ENCODE measurements around the gene SCUBE1.

DNA sequence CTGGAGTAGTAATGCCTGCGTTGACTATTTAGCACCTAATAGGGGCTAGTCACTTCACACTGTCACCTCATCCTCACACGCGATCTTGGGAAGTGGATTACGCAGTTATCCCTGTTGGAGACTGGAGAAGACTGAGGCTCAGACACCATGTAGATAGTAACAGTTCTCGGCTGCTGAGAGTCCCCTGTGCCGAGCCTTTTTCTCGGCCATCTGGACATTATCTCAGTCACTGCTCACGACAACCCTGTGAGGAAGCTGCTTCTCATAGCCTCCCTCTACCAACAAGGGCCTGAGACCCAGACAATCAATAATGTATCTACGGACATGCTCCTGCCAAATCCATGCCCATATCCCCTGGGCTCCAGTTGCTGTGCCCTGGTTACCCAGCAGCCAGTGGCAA is 25.9 kb downstream of the SCUBE1 start:
- TF ChIP-seq, protein P1, sequence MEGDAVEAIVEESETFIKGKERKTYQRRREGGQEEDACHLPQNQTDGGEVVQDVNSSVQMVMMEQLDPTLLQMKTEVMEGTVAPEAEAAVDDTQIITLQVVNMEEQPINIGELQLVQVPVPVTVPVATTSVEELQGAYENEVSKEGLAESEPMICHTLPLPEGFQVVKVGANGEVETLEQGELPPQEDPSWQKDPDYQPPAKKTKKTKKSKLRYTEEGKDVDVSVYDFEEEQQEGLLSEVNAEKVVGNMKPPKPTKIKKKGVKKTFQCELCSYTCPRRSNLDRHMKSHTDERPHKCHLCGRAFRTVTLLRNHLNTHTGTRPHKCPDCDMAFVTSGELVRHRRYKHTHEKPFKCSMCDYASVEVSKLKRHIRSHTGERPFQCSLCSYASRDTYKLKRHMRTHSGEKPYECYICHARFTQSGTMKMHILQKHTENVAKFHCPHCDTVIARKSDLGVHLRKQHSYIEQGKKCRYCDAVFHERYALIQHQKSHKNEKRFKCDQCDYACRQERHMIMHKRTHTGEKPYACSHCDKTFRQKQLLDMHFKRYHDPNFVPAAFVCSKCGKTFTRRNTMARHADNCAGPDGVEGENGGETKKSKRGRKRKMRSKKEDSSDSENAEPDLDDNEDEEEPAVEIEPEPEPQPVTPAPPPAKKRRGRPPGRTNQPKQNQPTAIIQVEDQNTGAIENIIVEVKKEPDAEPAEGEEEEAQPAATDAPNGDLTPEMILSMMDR (IDR thresholded peaks at IDR 0.05), result no peak
- TF ChIP-seq POLR2A (IDR thresholded peaks at IDR 0.05), result no peak

Measured in thyroid gland (tissue), 4 donors.